Measurements from ENCODE around the gene TSPAN8.
"Not testable (repeated sequence)": the region's sequence is repeated elsewhere in the genome, so short reads cannot be mapped to it uniquely, and the experiment has no call there.

The TSPAN8 gene

GRCh38 chr12:71164568-71165197 is 6.9 kb upstream of the TSPAN8 start:
- no peak for DNase-seq
- intact Hi-C loops (cut with DNase I): no loop called here

DNA sequence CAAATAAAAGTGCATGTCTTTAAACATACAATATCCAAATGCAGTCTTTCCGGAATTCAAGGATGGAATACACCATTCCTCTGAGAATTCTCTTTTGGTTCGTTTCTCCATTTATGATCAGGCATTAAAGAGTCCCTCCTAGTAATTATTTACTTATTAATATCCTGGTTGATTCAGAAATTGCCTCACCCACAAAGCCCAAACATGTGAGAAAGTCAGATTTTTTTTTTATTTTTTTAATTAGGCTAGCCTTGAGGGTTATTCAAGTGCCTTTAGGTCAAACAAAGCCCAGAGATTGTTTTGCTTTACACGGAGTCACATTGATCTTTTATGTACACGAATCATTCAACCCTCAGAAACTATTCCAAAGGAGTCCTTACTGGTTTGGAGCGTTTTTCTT is 6.4 kb upstream of the TSPAN8 start:
- DNase-seq: no peak
- intact Hi-C loops (cut with DNase I): no loop called here

DNA sequence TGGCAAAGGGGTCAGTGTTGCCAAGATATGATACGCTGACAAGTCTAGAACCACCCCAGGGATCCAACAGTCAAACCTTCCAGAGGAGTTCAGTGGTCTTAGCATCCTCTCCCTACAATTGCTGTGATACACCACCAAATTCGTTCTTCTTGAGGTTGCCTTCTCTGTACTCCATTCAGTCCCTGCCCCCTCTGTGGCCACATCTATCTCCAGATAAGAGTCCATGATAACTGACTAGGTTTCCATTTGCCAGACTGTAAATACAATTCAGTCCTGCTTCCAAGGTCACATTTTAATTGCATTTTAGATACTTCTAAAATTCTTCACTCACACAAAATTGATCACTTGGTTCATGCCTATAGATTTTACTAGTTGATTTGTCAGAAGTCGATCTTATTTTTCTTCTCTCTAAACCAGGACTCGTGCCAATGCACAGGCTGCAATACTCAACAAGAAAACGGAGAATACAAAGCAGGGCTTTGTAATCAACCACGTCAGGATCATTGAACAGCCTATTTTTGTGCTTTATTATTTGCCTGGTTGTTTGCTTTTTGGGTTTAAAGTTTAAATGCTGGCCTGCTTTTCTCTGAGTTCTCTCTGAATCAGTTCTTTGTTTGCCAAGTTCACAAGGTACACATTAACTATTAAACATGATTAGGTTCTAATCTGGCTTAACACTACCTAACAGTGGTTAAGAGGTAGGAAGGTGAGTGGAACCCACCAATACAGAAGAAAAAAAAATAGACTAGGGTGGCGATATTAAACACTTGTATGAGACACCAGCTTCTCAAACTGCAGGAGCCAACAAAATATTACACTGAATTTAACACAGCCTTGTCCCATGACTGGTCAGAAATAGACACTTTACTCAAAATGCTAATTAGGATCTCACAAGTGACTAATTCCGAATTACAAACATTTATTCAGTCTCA is 5.3 kb upstream of the TSPAN8 start:
- DNase-seq: no peak
- intact Hi-C loops (cut with DNase I): no loop called here

GRCh38 chr12:71161591-71161990 is 3.8 kb upstream of the TSPAN8 start:
- no peak for DNase-seq
- intact Hi-C loops (cut with DNase I): no loop called here

- DNase-seq: no peak
- intact Hi-C loops (cut with DNase I): no loop called here
Observed at GRCh38 chr12:71160585-71160984, 2.8 kb upstream of the TSPAN8 start.

DNA sequence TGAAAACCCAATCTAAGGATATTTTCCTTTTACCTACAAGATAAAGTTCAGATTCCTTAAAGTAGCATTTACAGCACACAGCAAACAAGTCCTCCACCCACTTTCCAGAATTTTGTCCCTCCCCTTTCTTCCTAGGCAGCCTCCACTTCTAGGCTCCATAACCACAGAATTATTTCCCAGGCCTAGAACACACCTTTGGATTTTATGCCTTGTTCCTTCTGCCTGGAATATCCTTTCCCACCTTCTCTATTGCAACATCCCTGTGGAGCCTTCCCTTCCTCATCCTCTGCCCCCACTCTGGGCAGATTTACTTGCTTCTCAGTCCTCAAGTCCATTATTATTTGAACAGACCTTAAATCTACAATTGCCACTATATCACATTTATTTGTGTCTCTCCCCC is 2.1 kb upstream of the TSPAN8 start:
- intact Hi-C loops (cut with DNase I): no loop called here
- no peak for DNase-seq

GRCh38 chr12:71159264-71159663 is 1.5 kb upstream of the TSPAN8 start:
- no peak for DNase-seq
- intact Hi-C loops (cut with DNase I): no loop called here

DNA sequence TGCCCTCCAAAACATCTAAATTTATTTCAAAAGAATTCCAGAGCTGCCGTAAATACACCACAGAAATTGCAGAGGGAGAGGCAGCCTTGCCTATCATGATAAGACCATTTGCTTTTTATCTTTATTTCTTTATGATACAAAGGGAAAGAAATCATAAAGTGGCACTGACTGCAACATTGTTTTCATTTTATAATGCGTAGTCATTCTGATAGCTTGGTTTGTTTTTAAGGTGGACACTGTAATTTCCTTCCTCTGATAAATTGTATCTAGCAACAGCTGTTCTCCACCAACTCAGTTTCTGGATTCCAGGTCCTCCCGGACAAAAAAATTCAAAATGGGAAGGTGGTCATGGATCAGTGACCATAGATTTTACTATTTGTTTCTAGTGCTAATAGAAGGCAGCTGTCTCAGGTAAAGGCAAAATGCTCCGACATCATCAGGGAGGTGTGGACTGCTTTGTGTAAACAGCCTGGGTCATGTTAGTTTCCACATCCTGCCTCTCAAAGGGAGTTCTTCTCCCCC is 623 bp upstream of the TSPAN8 start:
- DNase-seq: no peak
- intact Hi-C loops (cut with DNase I): no loop called here

GRCh38 chr12:71155225-71155624 is 2.6 kb downstream of the TSPAN8 start:
- no peak for DNase-seq
- intact Hi-C loops (cut with DNase I): no loop called here

- intact Hi-C loops (cut with DNase I): no loop called here
- DNase-seq: no peak
Observed at GRCh38 chr12:71152851-71153250, 4.9 kb downstream of the TSPAN8 start.

DNA sequence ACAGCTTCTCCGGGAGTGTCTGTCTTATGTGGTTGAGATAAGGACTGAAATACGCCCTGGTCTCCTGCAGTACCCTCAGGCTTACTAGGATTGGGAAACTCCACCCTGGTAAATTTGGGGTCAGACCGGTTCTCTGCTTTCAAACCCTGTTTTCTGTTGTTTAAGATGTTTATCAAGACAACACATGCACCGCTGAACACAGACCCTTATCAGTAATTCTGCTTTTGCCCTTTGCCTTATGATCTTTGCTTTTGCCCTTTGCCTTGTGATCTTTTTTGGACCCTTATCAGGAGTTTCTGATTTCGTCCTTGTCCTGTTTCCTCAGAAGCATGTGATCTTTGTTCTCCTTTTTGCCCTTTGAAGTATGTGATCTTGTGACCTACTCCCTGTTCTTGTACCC is 7.8 kb downstream of the TSPAN8 start:
- intact Hi-C loops (cut with DNase I); DNase-seq: not testable (repeated sequence)

- no peak for DNase-seq
- intact Hi-C loops (cut with DNase I): no loop called here
Observed at GRCh38 chr12:71144682-71145081, 13.1 kb downstream of the TSPAN8 start.

DNA sequence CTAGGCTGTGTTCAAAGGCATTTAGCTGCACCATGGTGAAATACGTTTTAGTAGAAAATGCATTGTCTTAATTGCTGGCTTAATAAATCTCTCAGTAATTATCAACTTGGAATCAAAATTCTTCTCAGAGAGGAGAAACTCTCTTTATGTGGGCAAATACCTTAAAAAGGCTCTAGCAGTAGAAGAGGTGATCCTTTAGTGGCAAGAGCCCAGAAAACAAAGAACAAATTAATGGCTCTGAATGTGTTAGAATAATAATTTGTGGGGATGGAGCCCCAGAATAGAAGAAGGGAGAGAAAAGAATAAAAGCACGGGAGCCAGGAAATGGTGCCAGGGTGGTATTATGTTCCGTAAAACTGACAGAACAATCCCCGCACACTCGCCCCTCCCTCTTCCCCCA is 14.8 kb downstream of the TSPAN8 start:
- no peak for DNase-seq
- intact Hi-C loops (cut with DNase I): no loop called here

DNA sequence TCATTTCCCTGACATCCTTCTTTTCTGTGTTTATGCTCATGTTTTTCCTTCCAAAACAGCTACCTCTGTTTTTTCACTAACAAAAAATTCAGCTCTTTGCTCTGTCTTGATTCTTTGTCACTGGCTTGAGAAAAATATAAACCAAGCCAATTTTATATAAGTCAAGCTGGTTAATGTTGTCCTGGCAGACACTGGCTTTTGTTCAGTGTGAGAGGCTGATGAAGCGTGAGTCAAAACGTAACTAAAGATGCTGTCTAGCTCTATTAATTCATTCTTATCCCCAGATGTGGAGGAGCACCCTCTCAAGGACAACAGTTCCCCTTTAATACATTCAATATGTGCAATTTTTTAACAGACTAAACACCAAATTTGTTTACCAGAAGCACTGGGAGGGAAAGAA is 15.8 kb downstream of the TSPAN8 start:
- intact Hi-C loops (cut with DNase I): no loop called here
- DNase-seq: no peak

GRCh38 chr12:71141378-71141926 is 16.3 kb downstream of the TSPAN8 start:
- DNase-seq: no peak

DNA sequence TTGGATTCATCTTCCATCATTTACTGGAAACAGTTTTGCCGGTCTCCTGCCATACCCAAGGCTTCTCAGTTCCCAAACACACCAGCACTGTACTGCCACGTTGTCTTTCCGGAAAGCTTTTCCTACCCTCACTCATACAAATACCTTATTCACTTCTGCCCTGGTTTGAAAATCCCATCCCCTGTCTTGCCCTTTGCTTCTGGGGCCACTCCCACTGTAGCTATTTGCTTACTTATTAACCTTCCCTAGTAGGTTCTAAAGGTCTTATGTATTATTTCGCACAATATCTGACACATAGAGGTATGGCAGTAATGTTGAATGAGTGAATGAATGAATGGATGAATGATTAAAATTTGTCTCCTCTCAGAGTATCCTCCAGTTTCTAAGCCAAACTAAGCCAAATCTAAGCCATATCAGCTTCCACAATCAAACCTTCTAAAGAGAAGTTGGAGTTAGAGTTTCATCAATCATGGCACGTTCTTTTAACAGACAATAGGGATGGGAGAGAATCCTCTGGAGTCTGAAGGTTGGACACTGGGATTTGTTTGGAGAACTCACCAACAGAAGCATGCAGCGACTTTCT is 18.6 kb downstream of the TSPAN8 start:
- intact Hi-C loops (cut with DNase I): no loop called here
- no peak for DNase-seq

More at GRCh38 chr12:71141378-71141926, 16.3 kb downstream of the TSPAN8 start:
- intact Hi-C loops (cut with DNase I): no loop called here

- intact Hi-C loops (cut with DNase I): no loop called here
- no peak for DNase-seq
Observed at GRCh38 chr12:71138011-71138410, 19.8 kb downstream of the TSPAN8 start.

- no peak for DNase-seq
Observed at GRCh38 chr12:71135812-71136176, 22.0 kb downstream of the TSPAN8 start.

DNA sequence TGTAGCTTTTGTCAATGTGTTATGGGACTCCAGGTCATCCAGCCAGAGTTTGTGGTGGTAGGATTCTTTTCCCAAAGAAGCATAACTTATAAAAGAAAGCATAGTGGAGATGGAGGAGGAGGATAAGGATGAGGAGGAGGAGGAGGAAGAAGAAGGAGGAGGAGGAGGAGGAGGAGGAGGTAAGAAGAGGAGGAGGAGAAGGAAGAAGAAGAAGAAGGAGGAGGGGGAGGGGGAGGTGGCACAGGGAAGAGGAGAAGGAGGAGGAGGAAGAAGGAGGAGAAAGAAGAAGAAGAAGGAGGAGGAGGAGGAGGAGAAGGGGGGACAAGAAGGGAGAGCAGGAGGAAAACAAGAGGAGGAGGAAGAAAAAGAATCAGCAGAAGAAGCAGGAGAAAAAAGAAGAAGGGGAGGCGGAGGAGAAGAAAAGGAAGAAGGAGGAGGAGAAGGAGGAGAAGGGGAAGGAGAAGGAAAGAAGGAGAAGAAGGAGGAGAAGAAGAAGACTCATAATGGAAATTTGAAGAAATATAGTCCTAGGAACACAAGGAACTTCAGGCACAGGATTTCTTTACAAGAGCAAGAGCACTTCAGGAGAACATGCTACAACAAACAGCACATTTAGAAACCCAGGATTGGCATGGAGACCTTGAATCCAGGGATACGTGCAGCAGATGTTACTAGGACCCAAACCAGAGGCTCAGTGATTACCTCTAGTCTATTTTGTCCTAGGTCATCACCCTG is 22.6 kb downstream of the TSPAN8 start:
- intact Hi-C loops (cut with DNase I): no loop called here
- no peak for DNase-seq

More at GRCh38 chr12:71135812-71136176, 22.0 kb downstream of the TSPAN8 start:
- intact Hi-C loops (cut with DNase I): no loop called here

DNA sequence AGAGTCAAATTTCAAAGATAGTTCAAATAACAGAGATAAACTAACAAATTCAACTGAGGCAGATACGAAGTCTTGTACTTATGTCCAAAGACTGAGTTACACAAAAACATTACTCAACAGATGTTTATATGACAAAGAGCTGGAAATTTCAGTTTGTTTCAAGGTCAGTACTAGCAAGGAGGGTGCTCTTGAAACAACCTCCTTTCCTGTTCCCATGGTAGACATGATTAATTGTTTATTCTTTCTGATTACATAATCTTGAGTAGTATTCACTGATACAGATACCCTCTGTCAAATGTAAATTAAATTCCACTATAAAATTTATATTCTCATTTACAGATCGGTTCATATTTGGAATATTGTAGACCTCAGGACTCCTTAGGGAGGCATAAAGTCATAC is 23.4 kb downstream of the TSPAN8 start:
- no peak for DNase-seq
- intact Hi-C loops (cut with DNase I): no loop called here
